ENCODE data around the gene CYP17A1.
A peak's percentile ranks its signal among the peaks of the same experiment; 100 is the strongest.
"Not testable (repeated sequence)": the region's sequence is repeated elsewhere in the genome, so short reads cannot be mapped to it uniquely, and the experiment has no call there.

The CYP17A1 gene

GRCh38 chr10:102837230-102837721 is at the start of gene CYP17A1:
Gene CYP17A1 (minus strand): TSS chr10:102837413. CDS start chr10:102837361, 52 bp downstream.
- no peak for DNase-seq (ENCODE audit: low spot score)

- DNase-seq (ENCODE audit: low spot score): no peak
Measured at GRCh38 chr10:102880256-102880655, 43.0 kb upstream of the CYP17A1 start.

- DNase-seq (ENCODE audit: low spot score): no peak
Measured at GRCh38 chr10:102878629-102879028, 41.4 kb upstream of the CYP17A1 start.

- DNase-seq (ENCODE audit: low spot score): no peak
Measured at GRCh38 chr10:102876747-102877153, 39.5 kb upstream of the CYP17A1 start.

GRCh38 chr10:102872163-102872562 is 35.0 kb upstream of the CYP17A1 start:
- no peak for DNase-seq (ENCODE audit: low spot score)

- DNase-seq (ENCODE audit: low spot score): no peak
Measured at GRCh38 chr10:102870221-102870620, 33.0 kb upstream of the CYP17A1 start.

- DNase-seq (ENCODE audit: low spot score): peak; percentile 78
Measured at GRCh38 chr10:102869258-102870198, 32.3 kb upstream of the CYP17A1 start, which contains the start of gene AS3MT. Gene AS3MT (plus strand): TSS chr10:102869470. CDS start chr10:102869593, 123 bp downstream.

- no peak for DNase-seq (ENCODE audit: low spot score)
Measured at GRCh38 chr10:102868911-102869257, 31.7 kb upstream of the CYP17A1 start.

GRCh38 chr10:102865620-102866019 is 28.4 kb upstream of the CYP17A1 start:
- DNase-seq (ENCODE audit: low spot score): no peak

GRCh38 chr10:102863660-102864059 is 26.4 kb upstream of the CYP17A1 start:
- DNase-seq (ENCODE audit: low spot score): no peak

GRCh38 chr10:102859911-102860310 is 22.7 kb upstream of the CYP17A1 start:
- no peak for DNase-seq (ENCODE audit: low spot score)

- no peak for DNase-seq (ENCODE audit: low spot score)
Measured at GRCh38 chr10:102856758-102857424, 19.7 kb upstream of the CYP17A1 start.

- DNase-seq (ENCODE audit: low spot score): not testable (repeated sequence)
Measured at GRCh38 chr10:102855731-102856436, 18.7 kb upstream of the CYP17A1 start.

- DNase-seq (ENCODE audit: low spot score): not testable (repeated sequence)
Measured at GRCh38 chr10:102853237-102853636, 16.0 kb upstream of the CYP17A1 start.

- DNase-seq (ENCODE audit: low spot score): no peak
Measured at GRCh38 chr10:102850025-102850518, 12.9 kb upstream of the CYP17A1 start.

- DNase-seq (ENCODE audit: low spot score): no peak
Measured at GRCh38 chr10:102845352-102845902, 8.2 kb upstream of the CYP17A1 start.

- not testable (repeated sequence) for DNase-seq (ENCODE audit: low spot score)
Measured at GRCh38 chr10:102844190-102844776, 7.1 kb upstream of the CYP17A1 start.

- not testable (repeated sequence) for DNase-seq (ENCODE audit: low spot score)
Measured at GRCh38 chr10:102843139-102843538, 5.9 kb upstream of the CYP17A1 start.

- DNase-seq (ENCODE audit: low spot score): no peak
Measured at GRCh38 chr10:102841827-102842345, 4.7 kb upstream of the CYP17A1 start.

- DNase-seq (ENCODE audit: low spot score): not testable (repeated sequence)
Measured at GRCh38 chr10:102838276-102838927, 1.2 kb upstream of the CYP17A1 start.
